Measurements from ENCODE around the gene SPNS3.

The SPNS3 gene, protein sequence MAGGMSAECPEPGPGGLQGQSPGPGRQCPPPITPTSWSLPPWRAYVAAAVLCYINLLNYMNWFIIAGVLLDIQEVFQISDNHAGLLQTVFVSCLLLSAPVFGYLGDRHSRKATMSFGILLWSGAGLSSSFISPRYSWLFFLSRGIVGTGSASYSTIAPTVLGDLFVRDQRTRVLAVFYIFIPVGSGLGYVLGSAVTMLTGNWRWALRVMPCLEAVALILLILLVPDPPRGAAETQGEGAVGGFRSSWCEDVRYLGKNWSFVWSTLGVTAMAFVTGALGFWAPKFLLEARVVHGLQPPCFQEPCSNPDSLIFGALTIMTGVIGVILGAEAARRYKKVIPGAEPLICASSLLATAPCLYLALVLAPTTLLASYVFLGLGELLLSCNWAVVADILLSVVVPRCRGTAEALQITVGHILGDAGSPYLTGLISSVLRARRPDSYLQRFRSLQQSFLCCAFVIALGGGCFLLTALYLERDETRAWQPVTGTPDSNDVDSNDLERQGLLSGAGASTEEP

GRCh38 chr17:4433515-4434031, at the start of gene SPNS3:
SPNS3 (plus strand) TSS chr17:4433940; CDS start chr17:4433968, 28 bp downstream.
- DNase-seq (ENCODE audit: low spot score) = peak; percentile 15

GRCh38 chr17:4386406-4386805, 47.3 kb upstream of the SPNS3 start:
- no peak for DNase-seq (ENCODE audit: low spot score)

DNA sequence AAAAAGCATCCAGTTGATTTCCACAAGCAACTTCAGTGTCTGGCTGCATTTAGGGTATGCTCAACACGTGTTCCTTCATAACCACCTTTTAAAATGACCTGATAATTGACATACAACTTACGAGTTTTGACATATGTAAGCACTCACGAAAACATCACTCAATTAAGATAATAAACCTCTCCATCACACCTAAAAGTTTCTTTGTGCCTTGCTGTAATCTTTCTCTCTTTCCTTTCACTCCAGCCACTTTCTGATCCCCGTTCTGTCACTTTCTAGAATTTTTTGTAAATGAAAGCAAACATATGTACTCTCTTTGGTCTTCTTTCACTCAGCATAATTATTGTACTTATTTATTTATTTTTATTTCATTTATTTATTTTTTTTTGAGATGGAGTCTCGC, 46.6 kb upstream of the SPNS3 start:
- DNase-seq (ENCODE audit: low spot score) = no peak

DNA sequence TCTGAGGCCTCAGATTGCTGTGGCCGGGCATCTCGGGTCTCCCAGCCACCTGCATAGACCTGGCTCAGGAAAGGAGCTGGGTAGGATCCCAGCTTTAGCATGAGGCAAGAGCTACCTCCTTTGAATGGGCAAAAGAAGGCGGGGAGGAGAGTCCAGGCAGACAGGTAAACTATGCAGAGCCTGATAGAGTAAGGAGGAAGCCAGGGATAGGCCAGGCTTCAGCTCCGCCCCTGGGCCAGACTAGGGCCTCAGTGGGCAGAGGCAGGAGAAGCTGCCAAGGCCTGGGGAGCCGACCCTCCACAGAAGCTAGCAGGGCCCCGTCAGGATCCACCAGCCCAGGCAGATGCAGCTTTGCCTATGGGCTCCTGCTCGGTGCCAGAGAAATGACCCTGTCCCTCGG, 44.7 kb upstream of the SPNS3 start:
- no peak for DNase-seq (ENCODE audit: low spot score)

DNA sequence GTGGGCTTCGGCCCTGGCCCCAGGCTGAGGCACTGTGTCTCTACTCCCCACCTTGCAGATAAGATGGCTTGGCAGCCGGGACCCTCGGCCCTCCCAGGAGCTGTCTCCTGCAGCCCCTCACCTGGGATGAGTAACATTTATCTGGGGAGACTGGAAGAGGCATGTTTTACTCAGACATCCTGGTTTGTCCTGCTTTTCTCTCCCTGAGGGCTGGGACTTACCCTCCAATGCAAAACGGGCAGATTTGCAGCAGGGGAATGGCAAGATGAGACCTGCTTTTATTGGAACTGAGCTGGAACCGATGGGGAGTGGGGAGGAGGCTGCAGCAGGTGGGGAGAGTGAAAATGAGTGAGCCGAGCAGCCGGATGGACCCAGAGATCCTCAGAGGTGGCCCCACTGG, 39.9 kb upstream of the SPNS3 start:
- DNase-seq (ENCODE audit: low spot score) = no peak

- no peak for DNase-seq (ENCODE audit: low spot score)
These were observed 39.3 kb upstream of the SPNS3 start for GRCh38 chr17:4394208-4395110.

- no peak for DNase-seq (ENCODE audit: low spot score)
These were observed 38.6 kb upstream of the SPNS3 start for GRCh38 chr17:4395111-4395478.

DNA sequence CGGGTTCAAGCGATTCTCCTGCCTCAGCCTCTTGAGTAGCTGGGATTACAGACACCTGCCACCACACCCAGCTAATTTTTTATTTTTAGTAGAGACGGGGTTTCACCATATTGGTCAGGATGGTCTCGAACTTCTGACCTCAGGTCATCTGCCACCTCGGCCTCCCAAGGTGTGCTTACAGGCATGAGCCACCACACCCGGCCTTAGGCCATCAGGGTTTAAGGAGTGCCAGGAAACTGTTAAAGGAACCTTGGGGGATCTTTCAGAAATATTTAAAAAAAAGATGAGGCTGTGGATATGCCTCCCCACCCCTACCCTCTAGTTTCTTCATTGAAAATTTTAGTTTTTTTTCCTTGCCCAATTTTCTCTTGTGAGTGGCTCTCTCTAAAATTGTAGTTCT, 35.9 kb upstream of the SPNS3 start:
- no peak for DNase-seq (ENCODE audit: low spot score)

DNA sequence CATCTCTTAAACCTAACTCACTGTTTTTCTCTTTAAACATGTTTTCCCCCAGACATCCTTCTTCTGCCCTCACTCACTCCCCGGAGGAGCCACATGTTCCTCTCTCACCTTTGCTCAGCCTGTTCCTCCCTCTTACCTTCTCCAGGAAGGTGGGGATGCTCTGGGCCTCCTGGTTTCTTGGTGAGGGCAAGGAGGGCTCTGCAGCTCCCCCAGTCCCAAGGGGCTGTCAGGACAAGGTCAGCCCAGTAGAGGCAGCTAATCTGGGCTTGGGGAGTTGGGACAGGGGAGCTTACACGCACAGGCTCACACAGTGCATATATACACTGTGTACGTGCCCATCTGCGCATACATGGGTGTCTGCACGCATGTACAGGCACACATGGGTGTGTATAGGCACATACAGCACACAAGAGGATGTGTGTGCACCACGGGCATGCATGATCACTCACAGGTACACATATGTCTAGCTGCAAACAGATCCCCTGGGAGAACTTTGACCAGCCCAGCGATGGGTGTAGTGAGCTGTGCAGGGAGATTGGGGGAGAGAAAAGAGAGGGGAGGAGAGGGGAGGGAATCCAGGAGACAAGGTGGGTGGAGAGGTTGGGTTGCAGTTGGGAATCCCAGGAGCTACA, 28.6 kb upstream of the SPNS3 start:
- DNase-seq (ENCODE audit: low spot score) = no peak

DNA sequence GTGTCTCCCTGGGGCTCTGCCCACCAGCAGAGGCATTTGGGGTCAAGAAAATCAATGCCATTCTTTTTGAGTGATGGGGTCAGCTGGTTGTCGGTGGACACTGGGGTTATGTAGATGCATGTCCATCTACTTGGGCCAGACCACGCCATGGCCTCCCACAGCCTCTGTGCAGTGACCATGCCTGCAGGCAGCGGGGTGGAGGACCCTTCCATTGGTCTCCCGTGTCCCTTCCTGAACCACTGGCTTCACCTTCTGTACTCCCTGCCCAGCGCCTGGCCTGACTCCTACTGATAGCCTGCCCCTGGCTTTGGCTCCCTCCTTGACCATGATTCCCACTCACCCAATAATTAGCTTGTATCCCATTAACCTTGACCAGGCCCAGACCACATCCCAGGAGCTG, 28.0 kb upstream of the SPNS3 start:
- no peak for DNase-seq (ENCODE audit: low spot score)

DNA sequence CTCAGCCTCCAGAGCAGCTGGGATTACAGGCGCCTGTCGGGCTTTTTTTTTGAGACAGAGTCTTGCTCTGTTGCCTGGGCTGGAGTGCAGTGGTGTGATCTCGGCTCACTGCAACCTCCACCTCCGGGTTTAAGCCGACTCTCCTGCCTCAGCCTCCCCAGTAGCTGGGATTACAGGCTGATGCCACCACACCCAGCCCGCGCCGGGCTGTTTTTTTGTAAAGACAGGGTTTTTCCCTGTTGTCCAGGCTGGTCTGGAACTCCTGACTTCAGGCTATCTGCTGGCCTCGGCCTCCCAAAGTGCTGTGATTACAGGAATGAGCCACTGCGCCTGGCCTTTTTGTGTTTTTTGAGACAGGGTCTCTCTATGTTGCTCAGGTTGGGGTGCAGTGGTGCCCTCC, 27.4 kb upstream of the SPNS3 start:
- DNase-seq (ENCODE audit: low spot score) = no peak

DNA sequence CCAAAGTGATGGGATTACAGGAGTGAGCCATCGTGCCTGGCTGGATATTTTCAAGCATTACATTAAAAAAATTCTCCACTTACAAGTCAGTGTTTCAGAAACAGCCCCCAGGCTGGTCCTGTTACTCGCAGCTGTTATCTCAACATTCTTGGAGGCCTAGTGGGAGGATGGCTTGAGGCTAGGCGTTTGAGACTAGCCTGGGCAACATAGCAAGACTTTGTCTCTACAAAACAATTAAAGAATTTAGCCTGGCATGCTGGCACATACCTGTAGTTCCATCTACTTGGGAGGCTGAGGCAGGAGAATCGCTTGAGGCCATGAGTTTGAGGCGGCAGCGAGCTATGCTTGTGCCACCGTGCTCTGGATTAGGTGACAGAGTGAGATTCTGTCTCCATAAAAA, 26.5 kb upstream of the SPNS3 start:
- no peak for DNase-seq (ENCODE audit: low spot score)

- DNase-seq (ENCODE audit: low spot score) = no peak
These were observed 25.9 kb upstream of the SPNS3 start for GRCh38 chr17:4407851-4408250.

GRCh38 chr17:4409659-4410058, 24.1 kb upstream of the SPNS3 start:
- no peak for DNase-seq (ENCODE audit: low spot score)

DNA sequence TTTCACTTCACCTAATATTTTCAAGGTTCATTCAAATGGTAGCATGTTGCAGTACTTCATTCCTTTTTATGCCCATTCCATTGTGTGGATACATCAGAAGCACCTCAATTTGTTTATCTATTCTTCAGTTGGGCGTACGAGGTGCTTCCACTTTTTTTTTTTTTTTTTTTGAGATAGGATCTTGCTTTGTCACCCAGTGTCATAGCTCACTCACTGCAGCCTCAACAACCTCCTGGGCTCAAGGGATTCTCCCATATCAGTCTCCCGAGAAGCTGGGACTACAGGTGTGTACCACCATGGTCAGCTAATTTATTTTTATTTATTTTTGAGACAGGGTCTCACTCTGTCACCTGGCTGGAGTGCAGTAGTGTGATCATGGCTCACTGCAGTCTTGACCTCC, 22.5 kb upstream of the SPNS3 start:
- DNase-seq (ENCODE audit: low spot score) = no peak

DNA sequence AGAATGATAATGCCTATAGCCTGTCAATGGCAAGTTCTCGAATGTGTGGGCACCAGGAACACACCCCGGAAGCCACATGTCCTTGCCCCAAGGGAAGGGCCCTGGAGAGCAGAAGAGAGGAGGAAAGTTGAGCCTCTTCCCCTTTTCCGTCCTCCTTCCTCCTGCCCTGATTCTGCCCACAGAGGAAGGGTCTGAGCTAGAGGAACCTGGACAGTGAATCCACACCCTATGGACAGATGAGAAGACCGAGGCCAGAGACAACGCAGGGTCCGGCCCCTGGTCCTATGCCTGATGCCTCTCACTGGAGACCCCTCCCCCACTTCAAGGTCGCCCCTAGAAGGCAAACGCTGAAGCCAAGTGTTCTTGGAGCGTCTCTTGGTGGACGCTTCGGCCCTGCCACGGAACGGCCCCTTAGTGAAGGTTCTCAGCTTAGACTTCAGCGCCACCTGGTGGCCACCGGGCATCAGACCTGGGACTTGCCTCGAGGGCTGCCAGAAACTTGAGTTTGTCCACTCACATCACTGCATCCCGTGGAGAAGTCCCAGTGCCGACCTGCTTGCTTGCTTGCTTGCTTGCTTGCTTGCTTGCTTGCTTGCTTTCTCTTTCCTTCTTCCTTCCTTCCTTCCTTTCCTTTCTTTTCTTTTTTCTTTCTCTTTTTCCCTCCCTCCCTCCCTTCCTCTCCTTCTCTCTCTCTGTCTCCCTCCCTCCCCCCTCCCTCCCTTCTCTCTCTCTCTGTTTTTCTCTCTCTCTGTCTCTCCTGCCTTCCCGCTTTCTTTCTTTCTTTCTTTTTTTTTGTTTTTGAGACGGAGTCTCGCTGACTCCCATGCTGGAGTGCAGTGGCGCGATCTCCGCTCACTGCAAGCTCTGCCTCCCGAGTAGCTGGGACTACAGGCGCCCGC, 20.6 kb upstream of the SPNS3 start:
- peak; percentile 83 for DNase-seq (ENCODE audit: low spot score)

DNA sequence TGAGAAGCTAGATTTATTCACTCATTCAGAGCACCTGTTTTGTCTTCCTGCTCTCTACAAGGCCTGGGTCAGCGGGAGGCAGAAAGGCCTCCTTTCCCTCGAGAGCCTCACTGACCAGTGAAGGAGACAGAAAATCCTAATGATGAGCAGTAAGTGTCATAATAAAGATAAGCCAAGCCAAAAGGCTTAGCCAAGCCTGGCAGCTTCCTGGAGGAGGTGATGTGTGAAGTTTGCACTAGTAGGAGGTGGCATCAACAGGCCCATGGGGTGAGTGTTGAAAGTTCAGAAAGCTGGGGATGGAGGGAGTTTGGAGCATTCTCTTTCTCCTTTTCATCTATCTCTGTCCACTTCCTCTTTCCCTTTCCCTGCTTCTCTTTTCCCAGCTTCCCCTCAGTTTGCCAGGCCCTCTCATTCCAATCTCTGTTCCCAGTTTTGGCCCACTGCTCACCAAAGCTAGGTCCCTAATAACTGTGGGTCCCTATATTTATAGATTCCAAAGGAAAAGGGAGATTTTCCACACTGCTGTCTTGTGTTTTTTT, 16.5 kb upstream of the SPNS3 start:
- DNase-seq (ENCODE audit: low spot score) = no peak

DNA sequence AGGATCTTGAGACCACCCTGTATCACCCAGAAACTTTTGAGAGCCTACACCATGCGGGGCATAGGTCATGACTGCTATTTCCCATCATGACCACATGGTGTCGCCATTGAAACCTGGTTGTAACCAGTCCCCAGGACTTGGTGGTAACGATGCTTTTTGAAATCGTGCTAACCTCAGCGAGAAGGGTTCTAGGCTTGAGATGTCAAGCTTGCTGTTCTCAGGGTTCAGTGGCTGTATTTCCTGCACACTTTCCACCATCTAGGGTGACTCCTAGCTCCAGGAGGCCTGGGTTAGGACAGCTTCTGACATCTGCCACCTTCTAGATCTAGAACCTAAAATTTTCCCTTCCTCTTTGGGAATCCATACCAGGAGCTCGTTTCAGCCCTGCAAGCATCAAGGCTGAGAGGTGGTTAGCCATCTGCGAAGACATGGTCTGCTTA, 13.0 kb upstream of the SPNS3 start:
- DNase-seq (ENCODE audit: low spot score) = peak; percentile 74

DNA sequence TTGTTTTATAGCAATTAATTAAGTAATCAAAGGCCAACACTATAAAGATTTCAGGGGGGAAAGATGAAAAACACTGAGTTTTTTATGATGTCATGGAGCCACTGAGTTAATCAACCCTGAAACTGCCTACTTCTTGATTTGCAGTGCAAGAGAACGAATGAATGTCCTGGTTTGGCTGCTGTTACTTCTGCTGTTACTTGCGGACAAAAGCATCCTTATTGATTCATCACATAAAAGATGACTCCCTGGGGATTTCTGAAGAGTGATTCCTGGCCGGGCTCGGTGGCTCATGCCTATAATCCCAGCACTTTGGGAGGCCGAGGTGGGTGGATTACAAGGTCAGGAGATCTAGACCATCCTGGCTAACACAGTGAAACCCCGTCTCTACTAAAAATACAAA, 10.9 kb upstream of the SPNS3 start:
- no peak for DNase-seq (ENCODE audit: low spot score)

DNA sequence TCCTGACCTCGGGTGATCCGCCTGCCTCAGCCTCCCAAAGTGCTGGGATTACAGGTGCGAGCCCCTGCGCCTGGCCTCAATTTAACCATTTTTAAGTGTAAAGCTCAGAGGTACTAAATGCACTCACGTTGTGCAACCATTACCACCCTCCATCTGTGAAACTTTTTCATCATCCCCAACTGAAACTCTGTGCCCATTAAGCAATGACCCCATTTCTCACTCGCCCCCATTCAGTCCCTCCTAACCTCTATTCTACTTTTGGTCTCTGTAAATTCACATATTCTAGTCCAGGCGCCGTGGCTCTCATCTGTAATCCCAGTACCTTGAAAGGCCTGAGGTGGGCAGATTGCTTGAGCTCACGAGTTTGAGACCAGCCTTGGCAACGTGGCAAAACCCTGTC, 8.3 kb upstream of the SPNS3 start:
- no peak for DNase-seq (ENCODE audit: low spot score)
